ENCODE results near the gene FOXJ3.

Gene FOXJ3

DNA sequence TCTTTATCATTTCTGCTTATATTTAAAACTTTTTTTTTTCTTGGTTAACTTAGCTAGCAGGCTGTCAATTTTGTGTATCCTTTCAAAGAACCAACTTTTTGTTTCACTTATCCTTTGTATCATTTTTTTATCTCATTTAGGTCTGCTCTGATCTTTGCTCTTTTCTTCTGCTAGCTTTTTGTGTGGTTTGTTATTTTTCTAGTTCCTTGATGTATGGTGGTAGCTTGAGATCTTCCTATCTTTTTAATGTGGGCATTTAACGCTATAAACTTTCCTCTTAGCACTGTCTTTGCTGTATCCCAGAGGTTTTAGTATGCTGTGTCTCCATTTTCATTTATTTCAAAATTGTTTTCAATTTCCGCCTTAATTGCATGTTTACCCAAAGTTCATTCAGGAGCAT, 36.5 kb downstream of the FOXJ3 start:
- no peak for ATAC-seq
- H3K4me1 Mint-ChIP-seq: peaks cover 35% of the 10 kb centered on the region
- peaks cover 7% of the 10 kb centered on the region for H3K9me3 Mint-ChIP-seq
- no peak overlapping the region for H3K4me3 Mint-ChIP-seq
- peak overlapping the region; percentile 12 for H3K27ac Mint-ChIP-seq
- DNase-seq (ENCODE audit: low spot score in 2 of 2): no peak
- peaks cover 7% of the 10 kb centered on the region for H3K36me3 Mint-ChIP-seq

DNA sequence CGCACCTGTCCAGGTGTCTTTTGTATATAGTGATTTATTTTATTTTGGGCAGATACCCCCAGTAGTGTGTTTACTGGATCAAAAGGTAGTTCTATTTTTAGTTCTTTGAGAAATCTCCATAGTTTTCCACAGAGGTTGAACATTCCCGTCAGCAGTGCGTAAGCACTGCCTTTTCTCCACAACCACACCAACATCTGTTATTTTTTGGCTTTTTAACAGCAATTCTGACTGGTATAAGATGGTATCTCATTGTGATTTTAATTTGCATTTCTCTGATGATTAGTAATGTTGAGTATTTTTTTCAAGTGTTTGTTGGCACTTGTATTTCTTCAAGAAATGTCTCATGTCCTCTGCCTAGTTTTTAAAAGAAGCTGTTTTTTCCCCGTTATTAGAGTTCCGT, 39.2 kb downstream of the FOXJ3 start:
- Mint-ChIP-seq H3K27ac (no peak overlapping the region), H3K9me3 (no peaks in the 10 kb centered on the region), H3K36me3 (peaks cover 5% of the 10 kb centered on the region), H3K4me3 (no peak overlapping the region), H3K4me1 (peaks cover 42% of the 10 kb centered on the region)
- ATAC-seq (no peak), DNase-seq (ENCODE audit: low spot score in 2 of 2) (no peak)

DNA sequence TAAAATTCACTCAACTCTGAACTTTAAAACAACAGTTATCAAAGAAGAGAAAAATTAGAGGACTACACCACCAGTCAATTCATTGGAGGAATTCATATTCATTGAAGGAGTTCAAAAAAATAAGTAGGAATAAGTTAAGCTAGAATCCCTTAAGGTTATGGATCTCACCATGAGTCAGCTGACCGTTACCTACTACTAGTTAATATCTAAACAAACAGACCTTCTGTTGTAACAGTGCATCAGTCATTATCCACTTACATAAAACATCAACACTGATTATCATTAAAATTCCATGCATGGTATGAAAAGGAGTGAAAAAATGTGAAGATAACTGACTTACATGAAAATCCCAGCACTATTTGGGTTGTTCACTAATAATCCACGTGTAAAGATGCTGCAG, 44.9 kb downstream of the FOXJ3 start:
- DNase-seq (ENCODE audit: low spot score in 2 of 2) (no peak), ATAC-seq (no peak)
- H3K4me1 Mint-ChIP-seq: peaks cover 17% of the 10 kb centered on the region
- peaks cover 5% of the 10 kb centered on the region for H3K36me3 Mint-ChIP-seq
- no peak overlapping the region for H3K4me3 Mint-ChIP-seq
- no peak overlapping the region for H3K27ac Mint-ChIP-seq
- H3K9me3 Mint-ChIP-seq: no peaks in the 10 kb centered on the region

DNA sequence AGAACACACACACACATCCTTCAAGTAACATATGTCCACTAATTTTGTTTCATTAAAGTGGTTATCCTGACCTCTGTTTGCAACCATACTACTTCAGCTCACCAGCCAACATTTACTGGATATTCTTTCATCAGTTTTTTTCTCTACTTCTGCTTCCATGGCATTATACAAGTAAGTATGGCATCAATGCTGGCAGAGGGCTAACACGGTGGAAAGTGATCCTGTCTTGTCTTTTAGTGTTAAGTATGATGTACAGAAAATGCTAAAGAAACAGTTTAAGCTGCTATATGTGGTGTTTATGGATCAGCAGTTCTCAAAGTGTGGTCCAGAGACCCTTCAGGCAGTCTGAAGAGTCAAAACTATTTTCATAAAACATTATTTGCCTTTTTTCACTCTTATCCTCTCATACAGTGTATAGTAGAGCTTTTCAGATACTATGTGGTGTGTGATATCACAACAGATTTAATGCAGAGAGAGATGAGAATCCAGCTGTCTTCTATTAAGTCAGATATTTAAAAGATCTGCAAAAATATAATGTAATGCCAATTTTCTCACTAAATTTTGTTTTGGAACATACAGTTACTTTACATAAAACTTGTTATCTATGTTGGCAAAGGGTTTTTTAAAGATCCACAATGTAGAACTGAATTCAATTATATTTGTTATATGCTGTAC, 46.6 kb downstream of the FOXJ3 start:
- DNase-seq (ENCODE audit: low spot score in 2 of 2) (no peak), ATAC-seq (no peak)
- no peak overlapping the region for H3K27ac Mint-ChIP-seq
- H3K36me3 Mint-ChIP-seq: peaks cover 5% of the 10 kb centered on the region
- H3K4me3 Mint-ChIP-seq: no peak overlapping the region
- H3K9me3 Mint-ChIP-seq: no peaks in the 10 kb centered on the region
- peaks cover 25% of the 10 kb centered on the region for H3K4me1 Mint-ChIP-seq

DNA sequence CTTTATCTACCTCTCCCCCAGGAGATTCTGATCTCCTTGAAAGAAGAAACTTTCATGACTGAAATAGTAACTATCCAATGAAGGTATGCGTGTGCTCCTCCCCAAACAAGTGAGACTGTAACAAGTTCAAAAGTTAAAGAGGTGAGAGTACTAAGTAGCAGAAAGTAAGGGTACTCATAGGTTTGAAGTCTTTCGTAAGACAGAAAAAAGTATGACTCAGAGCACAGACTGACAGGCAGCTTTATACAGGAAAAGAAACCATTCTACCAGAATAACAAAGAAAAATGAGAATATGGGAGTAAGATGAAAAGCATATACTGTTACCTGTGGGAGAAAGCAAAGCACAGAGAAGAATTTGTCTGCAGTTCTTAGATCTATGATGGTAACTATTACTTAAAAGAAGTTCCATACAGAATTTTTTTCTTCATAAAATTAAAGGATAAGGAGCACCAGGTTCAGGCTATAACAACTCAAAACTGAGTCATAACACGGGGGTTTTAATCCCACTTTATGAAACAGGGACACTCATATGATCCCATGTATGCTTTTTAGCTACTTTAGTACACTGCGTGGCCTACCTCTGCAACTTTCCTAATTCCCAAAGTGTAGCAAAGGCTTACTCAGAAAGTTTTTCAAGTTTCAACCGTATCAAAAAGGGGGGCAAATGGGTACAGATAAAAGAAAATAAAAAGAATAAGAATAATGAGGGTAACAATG, 52.0 kb downstream of the FOXJ3 start:
- Mint-ChIP-seq H3K4me1 (peaks cover 43% of the 10 kb centered on the region), H3K9me3 (no peaks in the 10 kb centered on the region), H3K36me3 (peaks cover 10% of the 10 kb centered on the region), H3K27ac (peak overlapping the region; percentile 21), H3K4me3 (no peak overlapping the region)
- ATAC-seq: peak; percentile 86
- DNase-seq (ENCODE audit: low spot score in 2 of 2): no peak

DNA sequence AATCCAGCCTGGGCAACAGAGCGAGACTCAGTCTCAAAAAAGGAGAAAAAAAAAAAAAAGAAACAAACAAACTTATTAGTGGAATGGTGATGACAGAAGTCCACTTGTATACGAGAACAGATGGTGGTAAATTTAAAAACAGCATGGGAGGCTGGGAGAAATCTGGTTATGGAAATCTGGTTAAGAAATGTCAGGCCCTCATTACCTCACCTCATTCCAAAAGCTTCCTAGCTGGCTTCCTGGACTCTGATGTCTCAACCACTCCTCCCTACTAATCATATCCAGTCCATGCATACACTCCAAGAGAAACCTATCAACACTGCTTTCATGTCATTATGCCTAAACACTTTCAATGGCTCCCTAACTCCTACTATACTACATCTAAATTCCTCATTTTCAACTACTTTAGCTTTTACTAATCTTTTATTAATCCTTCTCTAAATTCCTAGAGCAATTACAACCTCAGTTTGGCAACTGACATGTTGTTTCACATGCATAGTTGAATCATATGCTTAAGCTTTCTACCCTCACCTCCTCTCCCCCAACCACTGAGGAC, 52.9 kb downstream of the FOXJ3 start:
- DNase-seq (ENCODE audit: low spot score in 2 of 2) (no peak), ATAC-seq (no peak)
- Mint-ChIP-seq H3K4me1 (peaks cover 42% of the 10 kb centered on the region), H3K27ac (peak overlapping the region; percentile 21), H3K4me3 (no peak overlapping the region), H3K36me3 (peaks cover 19% of the 10 kb centered on the region), H3K9me3 (no peaks in the 10 kb centered on the region)

DNA sequence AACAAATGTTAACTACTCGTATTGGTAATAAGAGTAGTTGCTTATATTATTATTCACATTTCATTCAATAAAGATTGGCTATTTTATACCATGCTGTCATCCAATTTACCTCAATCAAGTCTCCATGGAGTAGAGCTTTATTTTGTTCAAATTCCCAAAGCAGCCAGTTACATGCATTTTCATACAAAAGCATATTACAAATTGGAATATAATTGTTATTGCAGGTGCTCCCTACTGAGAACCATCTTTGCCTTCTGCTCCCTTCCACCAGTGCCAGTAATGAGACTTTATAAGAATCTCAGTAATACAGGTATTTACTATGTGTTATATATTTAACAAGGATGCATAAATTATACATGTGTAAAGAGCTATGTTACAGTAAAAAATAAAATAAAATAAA, 54.2 kb downstream of the FOXJ3 start:
- no peak overlapping the region for H3K27ac Mint-ChIP-seq
- H3K4me3 Mint-ChIP-seq: no peak overlapping the region
- no peaks in the 10 kb centered on the region for H3K9me3 Mint-ChIP-seq
- peaks cover 42% of the 10 kb centered on the region for H3K4me1 Mint-ChIP-seq
- DNase-seq (ENCODE audit: low spot score in 2 of 2) (no peak), ATAC-seq (no peak)
- peaks cover 28% of the 10 kb centered on the region for H3K36me3 Mint-ChIP-seq

DNA sequence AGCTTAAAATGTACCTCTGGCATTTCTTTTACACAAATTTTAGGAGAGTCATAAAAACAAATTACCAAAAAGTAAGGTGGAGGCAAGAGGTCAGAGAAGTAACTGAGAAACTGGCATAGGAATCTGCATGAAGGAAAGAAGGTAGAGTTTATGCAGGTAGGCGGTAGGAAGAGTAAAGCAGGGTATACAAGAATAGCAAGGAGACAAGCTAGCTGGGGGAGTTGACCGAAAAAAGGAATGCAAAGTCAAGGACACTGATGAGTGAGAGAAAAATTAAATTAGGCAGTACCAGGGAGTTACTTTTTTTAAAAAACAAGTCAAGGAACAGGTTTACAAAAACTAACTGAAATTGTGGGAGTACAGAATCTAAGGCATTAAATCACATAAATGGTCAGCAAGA, 56.0 kb downstream of the FOXJ3 start:
- Mint-ChIP-seq H3K4me1 (peaks cover 46% of the 10 kb centered on the region), H3K9me3 (no peaks in the 10 kb centered on the region), H3K36me3 (peaks cover 38% of the 10 kb centered on the region), H3K4me3 (no peak overlapping the region), H3K27ac (no peak overlapping the region)
- DNase-seq (ENCODE audit: low spot score in 2 of 2) (no peak), ATAC-seq (no peak)

DNA sequence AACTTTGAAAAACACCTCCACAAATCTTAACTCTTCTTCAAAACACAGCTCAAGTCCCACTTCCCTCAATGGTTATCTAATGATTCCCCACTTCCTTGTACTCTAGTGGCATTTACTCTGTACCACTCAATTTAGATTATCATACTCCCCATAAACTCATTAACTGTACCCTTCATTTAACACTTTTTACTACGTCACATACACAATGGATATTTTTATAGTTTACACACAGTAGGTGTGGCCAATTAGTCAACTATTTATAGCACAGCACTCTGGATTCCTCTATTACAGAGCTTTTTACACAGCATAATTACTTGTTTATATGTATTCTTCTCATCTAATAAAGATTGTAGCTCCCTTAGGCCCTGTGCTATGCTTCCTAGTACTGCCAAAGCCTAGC, 62.1 kb downstream of the FOXJ3 start:
- Mint-ChIP-seq H3K4me3 (no peak overlapping the region), H3K9me3 (no peaks in the 10 kb centered on the region), H3K4me1 (peaks cover 30% of the 10 kb centered on the region), H3K27ac (no peak overlapping the region), H3K36me3 (peaks cover 28% of the 10 kb centered on the region)
- ATAC-seq (no peak), DNase-seq (ENCODE audit: low spot score in 2 of 2) (no peak)

DNA sequence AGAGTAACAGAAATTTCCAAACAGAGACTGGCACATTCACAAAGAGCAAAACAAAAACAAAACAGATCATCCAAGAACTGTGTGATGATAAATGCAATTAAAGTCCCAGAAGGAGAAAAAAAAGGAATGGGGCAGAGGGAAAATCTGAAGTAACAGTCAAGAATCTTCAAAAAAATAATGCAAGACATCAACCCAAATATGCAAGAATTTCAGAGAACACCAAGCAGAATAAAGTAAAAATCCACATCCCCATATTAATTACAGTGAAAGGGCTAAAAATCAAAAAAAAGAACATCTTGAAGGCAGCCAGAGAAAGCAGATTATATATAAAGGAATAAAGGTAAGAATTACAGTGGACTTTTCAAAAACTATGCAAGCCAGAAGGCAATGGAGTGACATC, 67.1 kb downstream of the FOXJ3 start:
- ATAC-seq (no peak), DNase-seq (ENCODE audit: low spot score in 2 of 2) (no peak)
- Mint-ChIP-seq H3K4me3 (no peak overlapping the region), H3K27ac (peak overlapping the region; percentile 38), H3K4me1 (peaks cover 33% of the 10 kb centered on the region), H3K36me3 (peaks cover 39% of the 10 kb centered on the region), H3K9me3 (no peaks in the 10 kb centered on the region)

DNA sequence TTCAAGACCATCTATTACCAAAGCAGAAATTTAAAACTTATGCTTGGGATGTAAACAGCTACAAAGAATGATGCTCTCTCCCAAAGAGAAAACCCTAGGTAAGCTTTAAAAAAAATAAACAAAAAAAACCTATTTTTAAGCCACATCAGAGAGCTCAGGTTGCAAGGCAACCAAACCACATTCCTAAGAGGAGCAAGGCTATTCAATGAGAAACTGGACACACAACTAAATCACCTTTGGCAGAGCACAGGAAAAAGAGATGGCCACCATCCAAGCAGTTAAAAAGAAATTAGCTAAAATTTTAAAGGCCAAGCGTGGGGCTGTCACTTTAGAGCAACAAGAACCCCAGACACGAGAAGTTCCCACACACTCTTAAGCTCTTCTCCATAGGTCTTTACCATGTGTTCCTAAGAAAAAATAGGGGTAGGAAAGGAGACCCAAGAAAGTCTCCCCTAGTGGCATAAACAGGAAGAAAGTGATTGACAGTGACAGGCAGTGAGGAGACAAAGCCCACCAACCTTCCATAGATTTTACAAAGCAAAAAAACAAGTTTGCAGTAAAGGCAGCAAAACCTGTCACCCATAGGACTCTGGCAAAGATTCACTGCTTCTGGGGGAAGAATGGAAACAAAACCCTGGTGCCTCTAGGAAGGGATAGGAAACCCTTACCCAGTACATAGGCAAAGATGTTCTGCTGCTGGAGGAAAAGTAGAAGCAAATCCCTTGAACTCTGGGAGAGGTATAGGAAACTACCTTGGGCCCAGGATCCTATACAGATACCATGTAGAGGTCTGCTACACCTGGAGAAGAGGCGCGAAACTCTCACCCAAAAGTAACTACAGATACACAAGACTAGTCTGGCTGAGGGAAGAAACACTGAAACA, 68.5 kb downstream of the FOXJ3 start:
- Mint-ChIP-seq H3K4me1 (peaks cover 28% of the 10 kb centered on the region), H3K9me3 (no peaks in the 10 kb centered on the region), H3K36me3 (peaks cover 44% of the 10 kb centered on the region), H3K27ac (no peak overlapping the region), H3K4me3 (no peak overlapping the region)
- DNase-seq (ENCODE audit: low spot score in 2 of 2): no peak
- no peak for ATAC-seq

DNA sequence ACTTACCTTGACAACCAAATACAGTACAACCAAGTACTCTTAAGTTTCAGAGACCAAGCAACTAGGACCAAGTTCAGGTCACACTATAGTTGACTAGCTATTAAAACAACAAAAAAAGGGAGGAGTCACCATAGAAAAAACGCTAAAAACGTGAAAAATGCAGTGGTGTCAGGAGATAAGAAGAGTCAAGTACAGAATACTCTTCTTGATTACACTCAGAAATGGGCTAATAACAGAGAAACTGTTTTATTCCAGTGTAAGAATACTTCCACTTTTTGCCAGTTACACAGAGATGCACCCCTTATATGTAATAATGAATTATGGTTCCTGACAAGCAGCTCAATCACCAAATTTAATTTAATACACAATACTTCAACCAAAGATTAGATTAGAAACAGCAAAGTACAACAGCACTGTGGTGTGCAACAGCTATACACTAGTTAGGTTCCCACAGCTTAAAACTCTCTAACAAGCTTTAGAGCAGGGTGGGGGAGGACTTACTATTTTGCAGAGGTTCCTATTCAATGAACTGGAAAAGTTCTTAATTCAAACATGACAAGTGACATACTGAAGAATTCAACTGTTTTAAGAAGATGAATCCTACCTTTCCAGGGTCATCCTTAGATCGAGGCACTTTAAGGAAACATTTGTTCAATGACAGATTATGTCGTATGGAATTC, 70.4 kb downstream of the FOXJ3 start:
- Mint-ChIP-seq H3K9me3 (no peaks in the 10 kb centered on the region), H3K4me3 (no peak overlapping the region), H3K4me1 (peaks cover 30% of the 10 kb centered on the region), H3K27ac (no peak overlapping the region), H3K36me3 (peaks cover 49% of the 10 kb centered on the region)
- ATAC-seq (no peak), DNase-seq (ENCODE audit: low spot score in 2 of 2) (no peak)

DNA sequence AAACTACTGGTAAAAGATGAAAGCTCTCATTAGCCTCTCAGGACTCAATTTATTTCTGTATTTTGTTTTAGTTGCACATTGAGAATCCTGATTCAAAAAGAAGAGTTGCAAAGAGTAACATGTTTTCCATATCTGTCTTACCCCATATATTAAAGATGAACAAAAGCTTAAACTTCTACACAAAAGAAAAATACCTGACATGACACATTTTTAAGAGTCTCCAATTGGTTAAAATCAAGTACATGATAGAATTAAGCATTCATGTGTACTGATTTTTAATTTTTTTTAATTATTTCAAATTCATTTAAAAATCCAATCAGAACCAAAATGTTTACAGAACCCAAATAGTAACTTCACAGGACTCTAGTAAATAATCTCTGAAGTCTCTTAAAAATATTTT, 72.0 kb downstream of the FOXJ3 start:
- ATAC-seq (no peak), DNase-seq (ENCODE audit: low spot score in 2 of 2) (no peak)
- Mint-ChIP-seq H3K36me3 (peaks cover 49% of the 10 kb centered on the region), H3K9me3 (no peaks in the 10 kb centered on the region), H3K27ac (no peak overlapping the region), H3K4me3 (no peak overlapping the region), H3K4me1 (peaks cover 29% of the 10 kb centered on the region)

DNA sequence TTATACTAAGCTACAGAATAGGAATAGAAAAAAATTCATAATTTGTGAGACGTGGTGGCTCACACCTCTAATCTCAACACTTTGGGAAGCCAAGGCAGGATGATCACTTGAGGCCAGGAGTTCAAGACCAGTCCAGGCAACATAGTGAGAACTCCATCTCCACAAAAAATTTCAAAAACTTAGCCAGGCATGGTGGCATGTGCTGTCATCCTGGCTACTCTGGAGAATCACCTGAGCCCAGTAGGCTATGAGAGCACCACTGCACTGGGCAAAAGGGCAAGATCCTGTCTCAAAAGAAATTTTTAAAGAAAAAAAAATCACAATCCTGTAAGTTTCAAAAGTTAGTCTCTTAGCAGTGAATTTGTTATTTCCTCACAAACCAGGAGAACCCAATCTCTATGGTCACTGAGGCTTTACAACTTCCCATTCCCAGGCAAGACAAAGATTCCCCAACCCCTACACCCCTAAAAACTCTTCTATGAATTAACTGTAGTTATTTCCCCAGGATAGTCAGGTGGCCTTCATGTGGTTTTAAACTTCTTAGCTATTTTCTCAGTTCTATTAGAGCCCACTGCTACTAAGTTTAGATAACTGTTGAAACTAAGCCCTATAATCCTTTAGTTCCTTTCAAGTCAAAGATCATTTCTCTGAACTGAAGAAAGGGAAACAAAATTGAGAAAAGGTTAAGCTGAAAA, 74.5 kb downstream of the FOXJ3 start:
- Mint-ChIP-seq H3K4me1 (peaks cover 17% of the 10 kb centered on the region), H3K27ac (no peak overlapping the region), H3K4me3 (no peak overlapping the region), H3K9me3 (no peaks in the 10 kb centered on the region), H3K36me3 (peaks cover 41% of the 10 kb centered on the region)
- ATAC-seq: no peak
- no peak for DNase-seq (ENCODE audit: low spot score in 2 of 2)

DNA sequence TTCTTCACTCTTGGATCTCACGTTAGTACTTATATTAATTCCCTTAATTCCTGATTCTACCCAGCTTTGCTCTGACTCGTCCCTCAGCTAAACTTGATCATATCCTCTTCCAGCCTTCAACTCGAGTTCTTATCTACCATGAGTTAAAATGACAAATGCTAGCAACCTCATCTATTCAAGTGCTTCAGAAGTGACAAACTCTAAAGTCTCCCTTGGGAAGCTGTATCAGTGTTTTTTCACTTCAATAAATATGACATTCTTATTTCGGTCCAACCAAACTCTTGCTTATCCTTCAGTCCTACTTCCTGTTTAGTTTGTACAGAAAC, 75.3 kb downstream of the FOXJ3 start:
- peaks cover 34% of the 10 kb centered on the region for H3K36me3 Mint-ChIP-seq
- peaks cover 5% of the 10 kb centered on the region for H3K9me3 Mint-ChIP-seq
- peaks cover 17% of the 10 kb centered on the region for H3K4me1 Mint-ChIP-seq
- H3K4me3 Mint-ChIP-seq: no peak overlapping the region
- ATAC-seq (no peak), DNase-seq (ENCODE audit: low spot score in 2 of 2) (no peak)
- no peak overlapping the region for H3K27ac Mint-ChIP-seq
